Stimulated activated CD4-positive, alpha-beta T cell treated with anti-CD3 and anti-CD28 coated beads, Interleukin-4, amount 100 ng/mL, for 48 hours (primary cell): ENCODE measurements around the gene SP6.

Experiments
- DNase-seq, 2 donors: peaks; one replicate each; pipeline ENCODE4 v3.0.0-alpha.2; 2020; ENCODE audit warnings: low read depth in 2 of 2

The SP6 gene

DNA sequence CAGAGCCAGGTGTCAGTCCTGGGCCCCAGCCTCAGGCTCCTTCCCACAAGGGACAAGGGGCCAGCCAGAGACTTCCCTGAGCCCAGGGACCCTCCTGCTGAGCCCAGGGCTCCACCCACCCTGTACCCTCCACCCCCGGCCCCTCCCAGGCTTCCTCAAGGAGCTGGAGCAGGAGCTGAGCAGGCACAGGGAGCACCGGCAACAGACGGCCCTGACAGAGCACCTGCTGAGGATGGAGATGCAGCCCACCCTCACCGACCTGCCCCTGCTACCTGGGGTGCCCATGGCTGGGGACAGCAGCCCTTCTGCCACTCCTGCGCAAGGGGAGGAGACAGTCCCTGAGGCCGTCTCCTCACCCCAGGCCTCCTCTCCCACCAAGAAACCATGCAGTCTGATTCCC is 14.4 kb downstream of the SP6 start:
- DNase-seq = no peak

DNA sequence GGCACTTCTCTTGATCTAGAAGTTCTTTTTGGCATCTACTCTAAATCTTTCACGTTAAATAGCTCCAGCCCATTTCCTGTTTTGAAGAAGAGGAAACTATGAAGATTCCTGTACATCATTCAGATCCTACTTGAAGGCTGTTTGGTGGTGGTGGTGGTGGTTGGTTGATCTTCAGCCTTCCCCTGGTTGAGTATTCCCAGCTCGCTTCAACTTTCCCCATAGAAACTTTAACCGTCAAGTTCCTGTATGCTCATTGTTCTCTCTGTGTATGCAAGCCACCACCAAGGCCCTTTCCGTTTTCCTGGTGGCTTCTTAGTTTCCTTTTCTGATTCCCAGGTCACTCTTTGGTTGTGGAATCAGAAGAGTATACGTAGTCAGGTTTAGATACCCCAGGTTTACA is 16.2 kb downstream of the SP6 start:
- DNase-seq = no peak

DNA sequence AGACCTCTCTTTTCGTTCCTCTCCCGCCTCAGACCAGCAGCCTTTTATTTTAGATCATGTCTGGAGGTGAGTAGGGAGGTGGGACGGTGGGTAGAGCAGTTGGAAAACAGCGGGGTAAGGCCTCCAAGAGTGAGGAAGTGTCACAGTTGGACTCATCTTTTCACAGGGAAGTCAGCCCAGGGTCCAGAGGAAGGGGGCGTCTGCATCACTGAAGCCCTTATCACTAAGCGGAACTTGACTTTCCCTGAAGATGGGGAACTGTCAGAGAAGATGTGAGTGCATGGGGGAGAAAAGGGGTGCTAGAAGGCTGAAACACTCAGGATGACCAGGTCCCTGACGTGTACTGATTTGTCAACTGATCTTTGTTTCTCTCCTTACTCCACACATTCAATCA is 19.0 kb downstream of the SP6 start:
- DNase-seq = no peak

DNA sequence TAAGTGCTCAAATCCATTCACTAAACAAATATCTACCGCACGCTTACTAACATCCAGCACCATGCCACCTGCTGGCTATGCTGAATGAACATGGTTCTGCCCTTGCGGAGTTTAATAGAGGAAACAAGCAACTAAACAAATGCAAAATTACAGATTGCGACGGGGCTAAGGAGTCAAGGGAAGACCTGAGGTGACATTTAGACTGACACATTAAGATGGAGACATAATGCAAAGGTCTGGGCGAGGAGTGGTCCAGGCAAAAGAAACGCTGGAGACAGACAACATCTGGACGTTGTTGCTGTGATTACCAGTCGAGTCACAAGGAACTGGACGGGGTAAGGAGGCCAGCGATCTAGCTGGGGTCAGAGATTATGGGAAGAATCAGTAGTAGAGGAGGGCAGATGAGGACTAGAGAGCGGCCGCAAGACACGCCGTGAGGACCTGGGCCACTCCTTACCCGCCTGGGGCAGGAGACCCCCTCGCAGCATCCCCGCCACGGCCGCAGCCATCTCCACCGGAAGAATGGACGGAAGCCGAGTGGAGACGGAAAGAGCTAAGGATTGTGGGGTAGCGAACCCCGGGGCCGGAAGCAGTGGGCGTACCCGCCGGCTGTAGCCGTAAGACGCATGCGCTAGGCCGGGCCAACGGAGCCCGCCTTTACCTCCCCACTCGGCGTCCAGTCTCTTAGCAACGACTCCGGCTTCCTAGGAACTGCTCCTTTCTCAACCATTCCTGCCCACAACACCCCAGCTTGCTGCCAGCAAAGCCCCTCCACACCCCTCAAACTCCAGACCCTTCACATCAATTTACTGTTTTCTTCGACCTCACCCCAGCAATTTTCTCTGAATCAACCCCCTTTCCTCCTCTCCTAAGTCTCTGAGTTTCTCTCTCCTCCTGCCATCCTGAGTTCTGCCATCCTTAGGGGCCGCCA is 19.7 kb downstream of the SP6 start, which contains the start of the genes LRRC46 and MRPL10:
TSS of gene LRRC46 (plus strand) at position 668 of the 931 bp plus-strand sequence. CDS start 320 bp downstream, outside the sequence.
TSS of gene MRPL10 (minus strand) at position 539 of the 931 bp plus-strand sequence. CDS start at position 509, 30 bp downstream.
- DNase-seq = peak; percentile 92 to 94

DNA sequence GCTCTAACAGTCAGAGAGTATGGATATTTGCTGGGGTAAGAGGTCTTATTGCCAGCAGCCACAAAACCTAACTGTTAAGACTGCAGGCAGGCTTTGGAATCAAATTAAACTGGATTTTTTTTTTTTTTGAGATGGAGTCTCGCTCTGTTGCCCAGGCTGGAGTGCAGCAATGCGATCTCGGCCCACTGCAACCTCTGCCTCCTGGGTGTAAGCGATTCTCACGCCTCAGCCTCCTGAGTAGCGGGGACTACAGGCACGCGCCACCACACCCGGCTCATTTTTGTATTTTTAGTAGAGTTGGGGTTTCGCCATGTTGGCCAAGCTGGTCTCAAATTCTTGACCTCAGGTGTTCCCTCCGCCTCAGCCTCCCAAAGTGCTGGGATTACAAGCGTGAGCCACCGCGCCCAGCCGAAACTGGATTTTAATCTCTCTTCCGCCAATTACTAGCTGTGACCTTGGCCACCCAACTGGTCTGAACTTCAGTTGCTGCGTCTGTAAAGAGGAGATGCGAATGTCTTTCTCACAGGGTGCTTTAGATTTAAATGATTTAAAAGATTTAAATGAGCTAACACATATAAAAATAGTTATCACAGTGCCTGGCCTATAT is 20.5 kb downstream of the SP6 start:
- DNase-seq = no peak

DNA sequence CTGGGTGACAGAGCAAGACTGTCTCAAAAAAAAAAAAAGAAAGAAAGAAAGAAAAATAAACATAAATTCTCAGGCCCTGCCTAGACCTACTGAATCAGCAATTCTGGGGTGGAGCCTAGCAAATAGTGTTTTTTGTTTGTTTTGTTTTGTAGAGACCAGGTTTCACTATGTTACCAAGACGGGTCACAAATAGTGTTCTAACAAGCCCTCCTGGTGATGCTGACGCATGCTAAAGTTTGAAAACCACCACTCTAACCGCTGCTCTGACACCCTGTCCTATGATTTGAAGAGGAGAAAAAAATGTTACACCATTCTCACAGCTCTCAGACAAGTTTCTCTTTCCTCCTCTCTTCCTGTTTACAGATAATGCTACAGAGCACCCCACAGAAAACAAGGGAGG is 21.1 kb downstream of the SP6 start:
- DNase-seq = no peak

DNA sequence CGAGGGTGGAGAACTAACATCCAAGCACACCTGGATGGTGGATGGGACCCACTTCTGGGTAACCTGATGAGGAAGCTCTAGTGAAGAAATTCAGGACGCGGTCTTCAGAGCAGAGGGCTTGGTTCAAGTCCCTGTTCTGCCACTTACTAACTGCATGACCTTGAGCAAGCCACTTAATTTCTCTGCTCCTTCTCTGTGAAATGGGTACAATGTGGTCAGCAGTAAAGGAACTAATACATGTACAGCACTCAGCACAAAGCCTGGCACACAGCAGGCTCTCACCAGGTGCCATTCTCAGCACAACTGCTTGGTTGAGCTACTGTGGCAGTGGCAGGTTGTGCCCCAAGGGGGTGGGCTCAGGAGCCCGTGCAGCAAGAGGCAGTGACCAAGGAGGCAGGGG is 27.4 kb downstream of the SP6 start:
- no peak for DNase-seq

DNA sequence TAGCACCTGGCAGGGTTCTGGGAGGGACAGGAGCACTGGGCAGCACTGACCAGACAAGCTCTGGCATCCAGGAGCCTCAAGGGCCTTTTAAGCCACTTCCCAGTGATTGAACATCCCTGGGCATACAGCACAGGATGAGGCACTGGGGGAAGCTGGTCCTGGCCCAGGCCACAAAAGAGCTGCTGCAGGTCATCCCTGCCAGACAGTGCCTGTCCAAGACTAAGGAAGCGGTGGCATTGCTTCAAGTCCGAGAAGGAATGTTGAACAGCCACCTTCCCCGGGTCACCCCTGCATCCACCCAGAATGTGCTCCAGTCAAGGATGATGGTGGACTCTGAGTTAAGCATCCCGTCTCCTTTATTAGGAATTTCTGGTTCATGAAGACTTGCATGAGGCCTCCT is 28.2 kb downstream of the SP6 start:
- no peak for DNase-seq

DNA sequence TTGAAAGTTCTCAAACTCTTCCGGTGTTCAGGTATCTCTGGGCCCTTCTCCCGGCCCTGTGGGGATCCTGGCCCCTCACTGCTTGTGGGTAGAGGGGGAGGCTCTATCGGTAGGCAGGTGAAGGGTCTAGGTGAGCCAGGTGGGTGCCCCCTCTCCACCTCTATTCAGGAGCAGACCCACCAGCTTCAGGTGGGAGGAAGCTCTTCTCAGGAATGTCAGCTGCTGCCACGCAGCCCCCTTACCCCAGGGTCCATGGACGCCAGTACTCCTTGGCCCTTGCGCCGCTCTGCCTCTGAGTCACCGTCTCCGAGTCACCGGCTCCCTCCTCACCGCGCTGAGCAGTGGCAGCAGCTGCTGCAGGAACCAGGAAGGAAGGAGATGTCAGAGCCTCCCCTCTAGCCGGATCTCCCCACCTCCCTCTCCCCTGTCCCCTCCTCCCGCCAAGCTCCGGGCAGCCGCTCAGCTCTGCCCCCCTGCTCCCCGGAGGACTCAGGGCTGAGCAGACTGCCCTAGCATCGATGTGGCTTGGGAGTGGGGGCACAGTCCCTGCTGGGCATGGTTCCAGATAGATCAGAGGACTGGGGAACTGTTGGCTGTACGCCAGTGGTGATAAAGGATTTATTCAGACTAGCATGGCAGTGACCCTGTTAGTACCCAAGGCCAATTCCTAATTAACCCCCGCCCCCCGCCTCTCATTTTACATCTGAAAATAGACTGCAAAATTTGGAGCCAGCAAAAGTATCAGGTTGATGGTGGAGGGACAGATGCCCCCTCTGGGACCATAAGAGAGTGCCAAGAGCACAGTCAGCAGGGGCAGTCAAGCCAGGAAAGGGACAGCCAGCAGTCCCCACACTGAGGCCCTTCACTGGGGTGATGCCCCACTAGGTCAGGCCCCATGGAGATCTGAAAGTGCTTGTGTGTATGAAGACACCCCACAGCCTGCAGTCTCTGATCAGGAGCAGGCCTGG is 29.3 kb downstream of the SP6 start, which contains the start of gene OSBPL7:
TSS of gene OSBPL7 (minus strand) at position 371 of the 968 bp plus-strand sequence. CDS start 1,516 bp downstream, outside the sequence.
- DNase-seq = peak; percentile 60 to 64

DNA sequence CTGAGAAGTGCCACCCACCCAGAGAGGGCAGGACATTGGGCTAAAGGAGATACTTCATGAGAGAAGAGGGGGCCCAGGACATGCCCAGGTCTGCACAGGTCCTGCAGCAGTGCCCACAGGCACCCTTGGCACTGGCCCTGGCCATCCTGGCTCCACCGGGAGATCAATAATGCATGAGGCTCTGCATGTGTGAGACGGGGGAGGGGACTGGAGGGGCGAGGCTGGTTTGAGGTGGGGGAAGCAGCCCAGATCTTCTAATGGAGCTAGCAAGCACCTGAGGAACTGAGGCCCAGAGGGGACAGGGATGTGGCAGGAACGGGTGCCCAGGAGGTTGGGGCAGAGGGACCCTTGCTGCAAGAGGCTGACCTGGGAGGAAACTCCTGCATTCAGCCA is 29.9 kb downstream of the SP6 start:
- no peak for DNase-seq

DNA sequence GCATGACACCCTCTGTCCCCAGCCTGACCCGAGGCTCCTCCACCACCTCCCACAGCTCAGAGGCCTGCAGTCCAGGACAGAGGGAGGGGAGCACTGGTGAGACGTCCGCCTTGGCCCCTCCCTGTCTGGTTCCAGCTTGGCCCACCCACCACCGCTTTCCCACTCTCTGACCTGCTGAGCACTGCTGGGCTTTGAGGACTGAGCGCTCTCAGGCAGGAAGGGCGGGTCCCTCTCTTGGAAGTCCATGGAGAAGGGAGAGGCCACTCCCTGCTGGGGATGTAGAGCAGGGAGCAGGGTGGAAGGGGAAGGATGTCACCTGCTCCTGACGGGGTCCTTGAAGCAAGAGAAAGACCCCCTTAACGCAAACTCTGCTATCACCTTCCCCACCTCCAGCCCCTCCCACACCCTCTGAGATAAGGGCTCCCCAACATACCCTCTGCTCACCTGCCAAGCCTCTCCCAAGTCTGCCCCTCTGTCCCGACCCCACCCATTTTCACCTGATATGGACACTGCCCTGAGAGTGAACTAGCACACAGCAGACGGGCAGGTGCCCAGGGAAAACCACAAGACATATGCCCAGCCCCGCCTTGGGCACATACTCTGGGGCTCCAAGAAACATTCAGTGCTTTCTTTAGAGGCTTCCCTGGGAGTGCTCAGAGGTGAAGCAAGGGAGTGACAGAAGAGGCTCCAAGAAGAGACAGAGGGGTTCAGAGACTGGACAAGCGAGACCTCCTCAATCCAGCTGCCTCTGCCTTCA is 30.8 kb downstream of the SP6 start:
- no peak for DNase-seq

DNA sequence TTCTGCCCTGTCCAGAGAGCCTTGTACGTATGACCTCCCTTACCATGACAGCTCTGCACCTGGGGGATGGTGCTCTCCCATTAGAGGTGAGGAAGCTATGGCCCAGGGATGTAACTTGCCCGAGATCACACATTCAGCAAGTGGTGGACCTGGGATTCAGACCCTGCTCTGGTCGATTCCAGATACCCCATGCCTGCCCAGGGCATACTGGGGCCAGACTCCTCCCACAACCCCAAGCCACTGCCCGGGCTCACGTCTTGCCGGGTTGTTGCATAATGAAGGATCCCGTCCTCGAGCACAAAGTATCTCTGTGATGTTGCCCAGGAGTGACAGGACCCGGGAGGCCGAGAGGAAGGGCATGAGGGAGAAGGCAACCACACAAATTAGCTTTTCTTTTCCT is 31.5 kb downstream of the SP6 start:
- no peak for DNase-seq

DNA sequence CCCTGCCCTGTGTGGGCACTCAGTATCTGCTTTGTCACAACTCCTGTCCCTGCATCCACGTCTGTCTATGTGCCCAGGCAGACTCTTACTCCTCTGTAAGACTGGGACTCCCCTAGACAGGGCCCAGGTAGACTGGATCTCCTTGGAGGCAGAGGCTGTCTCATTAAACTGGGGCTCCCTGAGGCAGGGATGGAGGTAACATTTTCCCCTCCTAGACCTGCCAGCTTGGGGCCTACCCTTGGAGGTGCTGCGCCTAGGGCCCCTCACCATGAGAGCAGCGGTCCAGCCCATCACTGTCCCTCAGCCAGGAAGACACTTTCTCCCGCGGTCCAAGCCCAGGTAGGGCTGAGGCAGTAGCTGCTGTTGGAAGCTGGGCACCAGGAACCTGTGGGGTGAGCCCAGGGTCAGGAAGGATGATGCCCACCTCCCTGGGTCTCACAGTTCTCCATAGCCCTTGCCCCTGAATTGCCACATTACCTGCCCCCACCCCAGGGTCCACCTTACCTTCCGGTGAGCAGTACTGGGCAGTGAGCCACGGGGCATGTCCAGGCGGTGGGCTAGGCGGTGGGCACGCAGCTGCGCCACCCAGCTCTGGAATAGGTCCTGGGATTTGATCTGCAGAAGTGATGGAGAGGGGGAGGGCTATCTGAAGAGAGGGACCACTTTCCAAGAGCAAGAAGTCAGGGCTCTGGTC is 32.8 kb downstream of the SP6 start:
- DNase-seq = no peak

DNA sequence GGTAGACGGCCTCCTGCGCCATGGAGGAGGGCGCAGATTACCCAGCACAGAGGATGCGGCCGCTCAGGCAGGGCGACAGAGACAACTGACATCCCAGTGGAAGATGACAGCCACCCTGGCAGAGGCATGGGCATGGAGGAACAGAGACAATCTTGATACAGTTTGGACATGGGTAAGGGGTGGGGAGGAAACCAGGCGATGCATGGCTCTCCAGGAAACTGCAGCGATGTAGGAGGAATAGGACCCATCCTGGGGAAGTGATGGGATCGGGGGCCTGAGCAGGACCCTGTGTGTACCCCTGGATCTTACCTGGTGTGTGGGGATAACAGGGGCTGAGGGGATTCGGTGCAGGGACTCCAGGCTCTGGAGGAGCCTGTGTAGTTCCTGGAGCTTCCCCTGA is 34.0 kb downstream of the SP6 start:
- DNase-seq = no peak

DNA sequence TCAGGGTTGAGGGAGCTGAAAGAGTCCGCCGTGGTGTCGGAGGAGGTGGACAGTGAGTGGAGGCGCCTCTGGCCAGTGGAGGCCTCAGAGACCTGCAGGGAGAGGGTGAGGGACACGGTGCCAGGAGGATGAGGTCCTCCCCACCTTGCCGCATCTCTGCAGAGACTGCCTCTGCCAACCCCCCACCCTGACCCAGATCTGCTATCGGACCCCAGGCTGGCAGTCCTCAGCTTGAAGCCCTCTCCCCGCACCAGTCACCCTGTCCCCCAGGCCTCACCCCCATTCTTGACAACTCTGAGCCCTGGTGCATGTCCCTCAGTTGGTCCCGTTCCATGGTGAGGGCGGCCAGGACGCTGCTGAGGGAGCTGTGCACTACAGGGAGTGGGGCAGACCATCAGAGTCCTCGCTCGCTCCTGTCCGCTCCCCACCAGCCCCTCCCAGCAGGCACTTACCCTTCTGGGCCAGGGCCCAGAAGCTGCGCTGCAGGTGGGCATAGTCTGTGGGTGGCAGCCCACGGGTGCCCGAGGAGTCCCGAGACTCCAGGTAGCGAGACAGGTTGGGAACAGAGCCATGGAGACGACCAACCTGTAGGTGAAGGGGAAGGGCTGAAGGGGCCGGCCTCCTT is 34.7 kb downstream of the SP6 start:
- no peak for DNase-seq

DNA sequence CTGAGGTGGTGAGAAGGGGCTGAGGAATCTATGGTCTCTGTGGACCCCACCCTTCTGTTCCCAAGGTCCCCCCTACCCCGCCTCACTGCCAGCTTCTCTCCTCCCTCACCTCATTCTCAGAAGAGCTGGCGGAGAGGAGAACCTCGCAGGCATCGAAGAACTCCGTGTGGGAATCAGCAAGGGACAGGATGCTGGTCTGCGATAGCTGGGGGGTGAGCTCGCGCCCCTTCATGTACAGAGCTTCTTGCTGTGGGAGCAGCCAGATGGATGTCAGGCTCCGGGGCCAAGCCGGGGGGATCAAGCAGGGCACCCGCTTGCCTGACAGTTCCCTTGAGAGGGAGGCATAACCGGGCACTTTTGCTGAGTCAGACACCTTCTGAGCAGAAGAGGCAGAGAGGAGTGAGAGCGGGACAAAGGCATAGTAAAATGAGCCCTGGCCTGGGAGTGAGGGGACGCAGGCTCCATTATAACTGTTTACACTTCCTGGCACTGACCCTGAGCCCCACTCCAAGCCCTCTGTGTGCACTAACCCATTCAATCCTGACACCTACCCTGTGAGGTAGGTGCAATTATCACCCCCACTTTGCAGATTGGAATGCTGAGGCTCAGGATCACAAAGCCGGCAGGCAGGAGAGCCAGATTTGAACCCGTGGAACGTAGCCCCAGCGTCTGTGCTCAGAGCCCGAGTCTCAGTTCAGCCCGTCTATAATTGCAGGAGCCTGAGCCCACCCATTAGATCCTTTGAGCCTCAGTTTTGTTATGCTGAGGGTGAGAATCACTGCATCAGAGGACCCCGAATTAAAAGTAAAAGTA is 35.7 kb downstream of the SP6 start:
- DNase-seq = no peak

DNA sequence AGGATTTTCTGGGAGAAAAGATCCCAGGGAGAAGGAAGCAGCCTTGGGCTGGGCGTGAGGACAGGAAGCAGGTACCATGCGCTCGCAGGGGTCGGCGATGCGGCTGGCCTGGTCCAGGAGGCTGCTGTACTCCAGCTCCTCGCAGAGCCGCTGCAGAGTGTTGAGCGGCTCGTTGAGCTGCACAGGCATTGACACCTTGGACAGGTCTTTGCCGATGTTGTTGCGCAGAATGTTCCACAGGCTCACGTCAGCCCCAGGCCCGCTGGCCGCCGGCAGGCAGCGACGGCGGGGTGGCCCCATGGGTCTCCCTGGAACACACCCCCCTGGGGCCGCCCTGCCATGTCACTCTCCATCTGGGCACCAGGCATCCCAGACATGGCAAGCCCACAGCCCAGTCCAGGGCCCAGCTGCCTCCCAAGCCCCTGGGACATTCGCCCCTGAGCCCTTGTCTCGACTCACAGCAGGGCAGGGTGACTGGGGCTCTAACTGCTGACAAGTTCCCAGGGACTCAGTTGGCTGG is 37.4 kb downstream of the SP6 start:
- no peak for DNase-seq

DNA sequence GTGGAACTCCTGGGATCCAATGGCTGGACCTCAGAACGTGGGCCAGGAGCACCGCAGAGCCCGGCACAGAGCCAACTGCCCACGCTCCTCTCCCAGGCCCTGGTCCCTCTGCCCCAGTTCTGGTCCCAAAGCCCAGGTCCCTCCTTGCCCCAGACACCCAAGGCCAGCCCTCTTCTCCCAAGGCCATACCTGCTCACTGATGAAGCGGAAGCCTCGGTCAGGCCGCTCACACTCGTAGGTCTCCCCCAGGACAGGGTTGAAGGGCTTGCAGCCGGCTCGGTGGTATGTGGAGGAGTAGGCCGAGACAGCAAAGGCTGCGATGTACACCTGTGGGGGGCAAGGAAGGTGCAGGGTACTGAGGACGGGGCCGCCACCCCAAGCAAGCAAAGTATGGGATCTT is 37.9 kb downstream of the SP6 start:
- DNase-seq = no peak
